Mononuclear cell (primary cell): ENCODE measurements around the gene MGAT2. TPM values are rescaled to one million over a fixed set of nuclear protein-coding genes. Genes with fewer than 3 reads are reported as not detected.
"Not testable (repeated sequence)": the region's sequence is repeated elsewhere in the genome, so short reads cannot be mapped to it uniquely, and the experiment has no call there.

ENCODE experiments used
- H3K27me3 ChIP-seq: 2 replicates; pipeline ENCODE4 v1.6.0; 2011; ENCODE audit warnings: low read length, control low read depth; ENCODE audit not compliant: insufficient read depth
- H3K4me1 ChIP-seq: 2 replicates; pipeline ENCODE4 v1.5.1; 2011; ENCODE audit warnings: mild to moderate bottlenecking, low read length, control low read depth; ENCODE audit not compliant: insufficient read depth
- H3K4me3 ChIP-seq: 2 replicates; pipeline ENCODE4 v1.5.1; 2011; ENCODE audit warnings: mild to moderate bottlenecking, low read length, moderate library complexity
- H3K9me3 ChIP-seq: 2 replicates; pipeline ENCODE4 v1.5.1; 2011; ENCODE audit warnings: low read depth, mild to moderate bottlenecking, control low read depth, low read length
- total RNA-seq: library from RNA; depleted of rRNA; stranded (reverse); fragments of >200 nt; gene quantifications from one replicate; pipeline ENCODE4 v1.2.3, GENCODE V29; 2012

Gene MGAT2
- total RNA-seq, 1 donor = 37.0 TPM

- Histone ChIP-seq H3K4me3 (no peak overlapping the region), H3K27me3 (no peaks in the 10 kb centered on the region), H3K9me3 (no peaks in the 10 kb centered on the region), H3K4me1 (peaks cover 11% of the 10 kb centered on the region)
Measured at GRCh38 chr14:49593016-49593415, 27.6 kb upstream of the MGAT2 start.

DNA sequence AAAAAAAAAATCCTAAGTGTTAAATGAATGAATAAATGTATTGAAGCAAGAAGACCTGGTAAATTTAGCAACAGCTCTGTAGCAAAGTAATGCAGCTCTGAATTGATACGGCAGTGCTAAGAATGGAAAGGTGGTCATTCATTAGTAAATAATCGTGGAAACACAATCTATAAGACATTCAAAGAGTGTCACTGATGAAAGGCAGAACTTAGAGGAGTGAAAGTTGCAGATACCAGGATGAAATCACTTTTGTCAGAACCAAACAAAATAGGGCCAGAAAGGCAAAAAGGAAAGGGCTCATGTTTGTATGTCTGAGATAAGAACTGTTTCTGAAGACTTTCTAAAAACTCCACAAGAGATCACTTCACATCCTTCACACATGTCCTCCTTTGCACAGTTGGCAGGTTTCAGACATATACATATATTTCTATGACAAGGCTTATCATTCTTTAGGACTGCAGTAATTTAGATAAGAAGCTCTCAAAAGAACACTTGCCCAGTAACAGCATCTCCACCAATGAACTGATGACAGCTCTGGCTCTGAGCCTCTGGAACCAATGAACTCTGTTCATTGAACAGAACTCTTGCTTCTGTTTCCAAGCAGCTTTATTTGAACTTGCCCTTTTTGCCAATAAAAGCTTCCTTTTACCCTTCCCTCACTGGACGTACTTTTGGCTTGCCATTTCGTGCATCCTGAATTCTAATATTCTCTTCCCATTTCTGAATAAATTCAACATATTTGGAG lies 26.1 kb upstream of the MGAT2 start:
- Histone ChIP-seq H3K27me3 (no peaks in the 10 kb centered on the region), H3K4me3 (no peak overlapping the region), H3K4me1 (peaks cover 14% of the 10 kb centered on the region), H3K9me3 (no peaks in the 10 kb centered on the region)

DNA sequence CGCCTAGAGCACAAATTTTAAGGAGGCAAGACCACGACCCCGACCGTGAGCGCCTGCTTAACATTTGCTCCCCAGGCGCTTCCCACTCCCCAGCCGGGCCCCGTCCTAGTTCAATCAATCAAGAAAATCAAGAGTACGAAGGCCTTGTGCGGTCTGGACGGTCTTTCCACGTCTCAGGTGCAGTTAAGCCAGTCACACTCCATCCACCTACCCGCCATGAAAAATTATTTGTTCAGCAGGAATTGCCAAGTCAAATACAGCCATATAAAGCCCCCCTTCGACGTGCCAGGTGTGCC lies 22.5 kb upstream of the MGAT2 start:
- Histone ChIP-seq H3K9me3 (no peaks in the 10 kb centered on the region), H3K4me3 (peak overlapping the region; percentile 91), H3K27me3 (no peaks in the 10 kb centered on the region), H3K4me1 (peaks cover 20% of the 10 kb centered on the region)

DNA sequence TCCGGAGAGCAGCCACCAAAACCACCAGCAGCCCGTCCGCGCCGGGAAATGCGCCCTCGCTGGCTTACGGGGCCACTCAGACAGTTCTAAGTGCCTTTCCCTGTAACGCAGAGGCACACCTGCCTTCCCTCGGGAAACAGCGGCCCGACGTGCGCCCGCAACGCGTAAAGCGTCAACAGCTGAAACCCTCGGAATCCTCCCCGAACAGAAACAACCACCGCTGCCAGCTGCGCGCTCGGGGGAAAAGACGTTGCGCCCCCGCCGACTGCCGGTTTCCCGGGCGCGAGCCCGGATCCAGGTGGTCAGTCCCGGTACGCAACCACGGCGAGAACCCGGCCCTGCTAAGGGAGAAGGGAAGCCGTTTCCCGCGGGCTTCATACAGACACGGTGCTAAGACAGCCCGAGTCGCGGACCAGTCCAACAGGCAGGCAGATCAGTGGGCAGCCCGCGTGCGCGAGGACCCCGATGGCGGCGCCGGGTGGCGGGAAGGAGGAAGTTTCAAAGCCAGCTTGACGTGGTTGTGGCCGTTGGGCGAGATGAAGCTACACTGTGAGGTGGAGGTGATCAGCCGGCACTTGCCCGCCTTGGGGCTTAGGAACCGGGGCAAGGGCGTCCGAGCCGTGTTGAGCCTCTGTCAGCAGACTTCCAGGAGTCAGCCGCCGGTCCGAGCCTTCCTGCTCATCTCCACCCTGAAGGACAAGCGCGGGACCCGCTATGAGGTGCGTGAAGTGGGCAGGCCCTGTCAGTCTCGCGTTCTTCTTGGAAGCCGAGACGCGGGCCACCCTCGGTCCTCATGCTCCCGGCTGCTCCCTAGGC lies 21.9 kb upstream of the MGAT2 start, which contains the start of gene LRR1:
TSS of gene LRR1 (plus strand) at position 456 of the 816 bp plus-strand sequence. CDS start at position 537, 81 bp downstream.
- no peaks in the 10 kb centered on the region for H3K9me3 ChIP-seq
- no peaks in the 10 kb centered on the region for H3K27me3 ChIP-seq
- H3K4me1 ChIP-seq = peaks cover 20% of the 10 kb centered on the region
- H3K4me3 ChIP-seq = peak within 1 kb of the TSS; percentile 91

- Histone ChIP-seq H3K4me1 (no peaks in the 10 kb centered on the region), H3K27me3 (no peaks in the 10 kb centered on the region), H3K9me3 (no peaks in the 10 kb centered on the region), H3K4me3 (no peak overlapping the region)
Measured at GRCh38 chr14:49607583-49607982, 13.0 kb upstream of the MGAT2 start.

- Histone ChIP-seq H3K4me3 (no peak overlapping the region), H3K4me1 (no peaks in the 10 kb centered on the region), H3K27me3 (no peaks in the 10 kb centered on the region), H3K9me3 (no peaks in the 10 kb centered on the region)
Measured at GRCh38 chr14:49612251-49612650, 8.3 kb upstream of the MGAT2 start.

- H3K4me3 ChIP-seq = no peak overlapping the region
- no peaks in the 10 kb centered on the region for H3K27me3 ChIP-seq
- peaks cover 2% of the 10 kb centered on the region for H3K4me1 ChIP-seq
- no peaks in the 10 kb centered on the region for H3K9me3 ChIP-seq
Measured at GRCh38 chr14:49612671-49613070, 7.9 kb upstream of the MGAT2 start.

DNA sequence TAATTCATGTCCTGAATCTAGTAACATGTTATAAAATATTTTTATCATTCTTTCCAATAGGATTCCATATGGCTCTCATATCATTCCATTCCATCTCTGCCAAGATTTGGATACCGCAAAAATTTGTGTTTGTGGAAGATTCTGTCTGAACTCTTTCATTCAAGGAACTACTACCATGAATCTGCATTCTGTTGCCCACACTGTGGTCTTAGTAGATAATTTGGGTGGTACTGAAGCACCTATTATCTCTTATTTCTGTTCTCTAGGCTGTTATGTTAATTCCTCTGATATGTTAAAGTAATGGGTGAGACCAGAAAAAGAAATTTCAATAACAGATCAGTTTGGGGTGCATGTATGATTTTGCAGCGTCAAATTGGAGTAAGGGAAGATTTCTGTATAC lies 6.4 kb upstream of the MGAT2 start:
- Histone ChIP-seq H3K27me3 (no peaks in the 10 kb centered on the region), H3K9me3 (no peaks in the 10 kb centered on the region), H3K4me3 (no peak overlapping the region), H3K4me1 (peaks cover 17% of the 10 kb centered on the region)

DNA sequence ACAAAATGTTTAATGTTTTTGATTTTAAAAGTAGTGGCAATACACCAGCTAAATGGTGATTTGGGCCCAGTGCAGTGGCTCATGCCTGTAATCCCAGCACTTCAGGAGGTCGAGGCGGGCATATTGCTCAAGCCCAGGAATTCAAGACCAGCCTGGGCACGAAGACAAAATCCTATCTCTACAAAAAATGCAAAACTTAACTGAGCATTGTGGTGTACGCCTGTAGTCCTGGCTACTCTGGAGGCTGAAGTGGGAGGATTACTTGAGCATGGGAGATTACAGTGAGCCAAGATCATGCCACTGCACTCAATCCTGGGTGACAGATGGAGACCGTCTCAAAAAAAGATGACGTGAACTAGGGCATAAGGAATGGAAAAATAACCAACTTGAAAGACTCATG lies 4.8 kb upstream of the MGAT2 start:
- Histone ChIP-seq H3K9me3 (no peaks in the 10 kb centered on the region), H3K4me1 (peaks cover 25% of the 10 kb centered on the region), H3K4me3 (no peak overlapping the region), H3K27me3 (no peaks in the 10 kb centered on the region)

DNA sequence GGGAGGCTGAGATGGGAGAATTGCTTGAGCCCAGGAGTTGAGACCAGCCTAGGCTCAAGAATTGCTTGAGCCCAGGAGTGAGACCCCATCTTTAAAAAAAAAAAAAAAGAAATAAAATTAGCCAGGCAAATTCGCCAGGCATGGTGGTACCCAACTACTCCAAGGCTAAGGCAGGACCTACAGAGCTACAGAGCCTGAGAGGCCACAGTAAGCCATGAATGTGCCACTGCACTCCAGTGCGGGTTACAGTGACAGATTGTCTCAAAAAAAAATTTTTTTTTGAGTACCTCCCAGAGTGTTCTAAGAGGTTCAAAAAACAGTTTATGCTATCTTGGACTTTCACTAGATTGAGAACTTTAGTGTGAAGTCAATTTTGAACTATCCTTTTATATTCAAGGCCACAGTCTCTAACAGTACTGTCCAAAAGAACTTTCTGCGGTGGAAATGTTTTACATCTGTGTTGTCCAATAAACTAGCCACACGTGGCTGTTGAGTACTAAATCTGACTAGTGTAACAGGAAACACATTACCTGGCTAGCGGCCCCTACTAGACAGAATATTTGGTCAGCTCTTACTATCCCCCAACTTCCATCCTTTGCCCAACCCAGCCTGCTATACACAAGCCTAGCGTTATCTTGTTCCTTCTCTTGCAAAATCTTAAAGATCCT lies 2.6 kb upstream of the MGAT2 start:
- peaks cover 39% of the 10 kb centered on the region for H3K4me1 ChIP-seq
- no peaks in the 10 kb centered on the region for H3K9me3 ChIP-seq
- no peaks in the 10 kb centered on the region for H3K27me3 ChIP-seq
- no peak overlapping the region for H3K4me3 ChIP-seq

GRCh38 chr14:49619273-49619672 lies 1.3 kb upstream of the MGAT2 start:
- Histone ChIP-seq H3K4me3 (peak overlapping the region; percentile 98), H3K4me1 (peaks cover 49% of the 10 kb centered on the region)
- not testable (repeated sequence) for H3K9me3 ChIP-seq, H3K27me3 ChIP-seq

DNA sequence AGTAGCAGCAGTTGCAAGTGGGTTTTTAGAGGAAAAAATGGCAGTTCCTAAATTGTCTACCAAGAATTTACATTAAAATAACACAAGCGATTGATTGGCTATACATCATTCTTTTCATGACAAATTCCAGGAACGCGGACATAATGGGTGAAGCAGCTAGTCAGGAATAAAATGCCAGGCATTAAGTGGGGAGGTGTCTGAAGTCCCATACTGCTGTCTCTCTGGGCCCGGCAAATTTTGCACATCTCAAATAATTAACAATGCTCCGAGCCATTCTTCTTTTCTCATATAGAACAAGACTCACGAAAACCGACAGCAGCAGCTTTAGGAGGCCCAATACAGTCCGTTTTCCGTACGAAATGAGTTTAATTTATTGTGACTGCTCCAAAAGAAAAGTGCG lies 869 bp upstream of the MGAT2 start:
- H3K4me3 ChIP-seq = peak overlapping the region; percentile 98
- H3K4me1 ChIP-seq = peaks cover 52% of the 10 kb centered on the region
- H3K27me3 ChIP-seq = no peaks in the 10 kb centered on the region
- H3K9me3 ChIP-seq = no peaks in the 10 kb centered on the region

- Histone ChIP-seq H3K4me1 (peaks cover 52% of the 10 kb centered on the region), H3K9me3 (no peaks in the 10 kb centered on the region), H3K27me3 (no peaks in the 10 kb centered on the region), H3K4me3 (peak overlapping the region; percentile 98)
Measured at GRCh38 chr14:49621114-49621881, 699 bp downstream of the MGAT2 start.

GRCh38 chr14:49622022-49622607 lies 1.5 kb downstream of the MGAT2 start:
- Histone ChIP-seq H3K9me3 (no peaks in the 10 kb centered on the region), H3K4me3 (peak overlapping the region; percentile 98), H3K27me3 (no peaks in the 10 kb centered on the region), H3K4me1 (peaks cover 52% of the 10 kb centered on the region)
